OCI-LY7 (cell line): ENCODE results near the gene ATF1. TPM values are rescaled to one million over a fixed set of nuclear protein-coding genes. Genes with fewer than 3 reads are reported as not detected.

Experiments used
- BruUV-seq: library from RNA; stranded (reverse); fragments of 400-500 nt; replicated peaks from 2 replicates; lab custom pipeline; 2021; lab: Mats Ljungman, UMichigan
- CTCF ChIA-PET: fragments of 300-600 bp; sonication (Branson Sonifier 250); formaldehyde crosslinking; loops from one replicate; lab custom pipeline; 2022; ENCODE audit warnings: antibody characterized with exemption; ENCODE audit not compliant: unreplicated experiment; lab: Charles Lee
- POLR2A ChIA-PET: fragments of 300-600 bp; sonication (Branson Sonifier 250); formaldehyde crosslinking; loops from one replicate; lab custom pipeline; 2022; ENCODE audit warnings: antibody characterized with exemption; lab: Charles Lee
- DNase-seq: peaks from one replicate; pipeline ENCODE4 v3.0.0-alpha.2; 2015; ENCODE audit warnings: low spot score
- H2AFZ ChIP-seq: fragments of 200-600 bp; sonication (generic), shearing (Covaris generic); 2 replicates; pipeline ENCODE4 v1.6.1; 2014; ENCODE audit warnings: mild to moderate bottlenecking, antibody characterized with exemption, low read length, moderate library complexity
- H3K27ac ChIP-seq: fragments of 200-600 bp; sonication (generic); 2 replicates; pipeline ENCODE4 v1.5.1; 2014; ENCODE audit warnings: mixed run types, low read depth, mild to moderate bottlenecking, moderate library complexity, low read length, inconsistent platforms; ENCODE audit not compliant: poor library complexity, severe bottlenecking
- H3K36me3 ChIP-seq: fragments of 200-600 bp; sonication (generic); 2 replicates; pipeline ENCODE4 v1.6.1; 2014; ENCODE audit warnings: mild to moderate bottlenecking, antibody characterized with exemption, low read length, moderate library complexity, mixed read lengths; ENCODE audit not compliant: insufficient read depth
- H3K4me1 ChIP-seq: fragments of 200-600 bp; sonication (generic); 2 replicates; pipeline ENCODE4 v1.5.1; 2014; ENCODE audit warnings: mild to moderate bottlenecking, low read length; ENCODE audit not compliant: insufficient read depth, poor library complexity, severe bottlenecking
- H3K4me2 ChIP-seq: fragments of 200-600 bp; sonication (generic); 2 replicates; pipeline ENCODE4 v1.6.1; 2014; ENCODE audit warnings: mild to moderate bottlenecking, low read length
- H3K4me3 ChIP-seq: fragments of 200-600 bp; sonication (generic); 2 replicates; pipeline ENCODE4 v1.5.1; 2014; ENCODE audit warnings: mild to moderate bottlenecking, low read depth, low read length; ENCODE audit not compliant: poor library complexity, severe bottlenecking
- H3K79me2 ChIP-seq: fragments of 200-600 bp; sonication (generic); 2 replicates; pipeline ENCODE4 v1.6.1; 2016; ENCODE audit warnings: low read depth, mild to moderate bottlenecking, low read length, moderate library complexity, mixed read lengths; ENCODE audit not compliant: insufficient read depth
- H3K9me2 ChIP-seq: fragments of 200-600 bp; sonication (generic); 2 replicates; pipeline ENCODE4 v1.6.1; 2016; ENCODE audit warnings: mild to moderate bottlenecking, low read length, mixed read lengths; ENCODE audit not compliant: insufficient read depth
- H3K9me3 ChIP-seq: fragments of 200-600 bp; sonication (generic); 2 replicates; pipeline ENCODE4 v1.6.1; 2014; ENCODE audit warnings: mild to moderate bottlenecking, mixed run types, low read length, mixed read lengths
- H4K20me1 ChIP-seq: fragments of 200-600 bp; sonication (generic); 2 replicates; pipeline ENCODE4 v1.6.1; 2014; ENCODE audit warnings: mild to moderate bottlenecking, antibody characterized with exemption, low read length, moderate library complexity, mixed read lengths; ENCODE audit not compliant: insufficient read depth
- CTCF ChIP-seq: fragments of 200-600 bp; sonication (generic); conservative IDR thresholded peaks from 2 replicates; pipeline ENCODE4 v1.5.1; 2014; ENCODE audit warnings: mild to moderate bottlenecking, antibody characterized with exemption, low read length, moderate library complexity, mixed read lengths
- EZH2phosphoT487 ChIP-seq: fragments of 200-600 bp; sonication (generic); IDR thresholded peaks from 2 replicates; pipeline ENCODE4 v1.6.1; 2018; ENCODE audit warnings: low read depth, borderline replicate concordance, mild to moderate bottlenecking, mixed run types, antibody characterized with exemption, low read length, moderate library complexity, mixed read lengths
- intact Hi-C: fragments of 100-400 bp; cut with micrococcal nuclease; formaldehyde crosslinking; loops from one replicate; pipeline ENCODE4 v1.10.0; 2022; ENCODE audit not compliant: unreplicated experiment
- total RNA-seq, 2 experiments: library from RNA; depleted of rRNA in 1 of 2; stranded (reverse); fragments of >200 nt in 1 of 2; shearing (Covaris generic) in 1 of 2; gene quantifications; 2 replicates each; pipeline ENCODE4 v1.2.3, GENCODE V29; 2014 to 2022

The ATF1 gene
- total RNA-seq, 2 experiments from 2014 or later: 47.4 to 55.7 TPM

GRCh38 chr12:50787618-50788017 is 23.7 kb downstream of the ATF1 start:
- BruUV-seq: no TSS peak
- POLR2A ChIA-PET: interaction anchor here (0.6 kb wide), 2 partner anchors 59 to 147 kb away, joined by 3 read pairs; no protein-coding TSS in a partner anchor
- Histone ChIP-seq H3K79me2 (peaks cover 10% of the 10 kb centered on the region; the same call in 1 of the 2 replicates), H3K27ac (no peak overlapping the region), H3K4me2 (no peak overlapping the region), H2AFZ (no peak overlapping the region), H3K9me3 (0 out of 2 replicates have a peak, but pooled peaks cover 13% of the 10 kb centered on the region), H3K4me1 (no peaks in the 10 kb centered on the region), H4K20me1 (no peaks in the 10 kb centered on the region), H3K9me2 (no peaks in the 10 kb centered on the region), H3K36me3 (peaks cover 58% of the 10 kb centered on the region), H3K4me3 (no peak overlapping the region)
- intact Hi-C loops: no loop called here
- CTCF ChIA-PET: no interaction called here
- TF ChIP-seq EZH2phosphoT487 (no peak), CTCF (no peak)
- no peak for DNase-seq

GRCh38 chr12:50788561-50788960 is 24.7 kb downstream of the ATF1 start:
- BruUV-seq: no TSS peak
- Histone ChIP-seq H2AFZ (no peak overlapping the region), H3K9me3 (0 out of 2 replicates have a peak, but pooled peaks cover 13% of the 10 kb centered on the region), H3K4me1 (no peaks in the 10 kb centered on the region), H3K9me2 (no peaks in the 10 kb centered on the region), H3K4me2 (no peak overlapping the region), H3K27ac (no peak overlapping the region), H3K36me3 (peaks cover 50% of the 10 kb centered on the region), H4K20me1 (no peaks in the 10 kb centered on the region), H3K79me2 (peaks cover 10% of the 10 kb centered on the region; the same call in 1 of the 2 replicates), H3K4me3 (no peak overlapping the region)
- ChIA-PET POLR2A (interaction anchor here (0.7 kb wide), 1 partner anchor 20 kb away, joined by 3 read pairs; no protein-coding TSS in a partner anchor), CTCF (no interaction called here)
- no peak for TF ChIP-seq EZH2phosphoT487
- TF ChIP-seq CTCF: no peak
- no peak for DNase-seq
- intact Hi-C loops: no loop called here

GRCh38 chr12:50790081-50790480 is 26.2 kb downstream of the ATF1 start:
- no peaks in the 10 kb centered on the region for H3K4me1 ChIP-seq
- H3K36me3 ChIP-seq: peaks cover 40% of the 10 kb centered on the region
- 0 out of 2 replicates have a peak, but pooled peaks cover 13% of the 10 kb centered on the region for H3K9me3 ChIP-seq
- no peaks in the 10 kb centered on the region for H4K20me1 ChIP-seq
- no TSS peak for BruUV-seq
- no peak overlapping the region for H2AFZ ChIP-seq
- H3K4me3 ChIP-seq: no peak overlapping the region
- 0 out of 2 replicates have a peak, but pooled peaks cover 4% of the 10 kb centered on the region for H3K79me2 ChIP-seq
- intact Hi-C loops: no loop called here
- ChIA-PET POLR2A (interaction anchor here (0.7 to 1.2 kb wide), 4 partner anchors 22 to 357 kb away, joined by 3 read pairs; no protein-coding TSS in a partner anchor), CTCF (no interaction called here)
- no peaks in the 10 kb centered on the region for H3K9me2 ChIP-seq
- H3K4me2 ChIP-seq: no peak overlapping the region
- no peak for DNase-seq
- no peak overlapping the region for H3K27ac ChIP-seq
- no peak for TF ChIP-seq EZH2phosphoT487
- TF ChIP-seq CTCF: no peak
